HepG2 (cell line): ENCODE results near the gene SP140L. TPM values are rescaled to one million over a fixed set of nuclear protein-coding genes. Genes with fewer than 3 reads are reported as not detected.

ENCODE experiments used
- AKAP8 ChIP-seq: sonication (generic); formaldehyde crosslinking; IDR thresholded peaks from 2 replicates; pipeline ENCODE4 v1.5.1; 2020; ENCODE audit warnings: mild to moderate bottlenecking, missing genetic modification reagents
- ATF3 ChIP-seq: sonication (generic); formaldehyde crosslinking; IDR thresholded peaks from 2 replicates; pipeline ENCODE4 v1.4.0; 2020; ENCODE audit warnings: missing genetic modification reagents
- FOSL1 ChIP-seq: sonication (generic); formaldehyde crosslinking; IDR thresholded peaks from 2 replicates; pipeline ENCODE4 v1.9.0; 2021; ENCODE audit warnings: missing genetic modification reagents, borderline replicate concordance
- GATA4 ChIP-seq: sonication (generic); IDR thresholded peaks from 2 replicates; pipeline ENCODE4 v1.6.1; 2016; ENCODE audit warnings: antibody characterized with exemption, low read depth, borderline replicate concordance
- MLLT10 ChIP-seq: sonication (generic); formaldehyde crosslinking; IDR thresholded peaks from 2 replicates; pipeline ENCODE4 v1.4.0; 2020; ENCODE audit warnings: missing genetic modification reagents
- PATZ1 ChIP-seq: sonication (generic); formaldehyde crosslinking; IDR thresholded peaks from 2 replicates; pipeline ENCODE4 v1.4.0; 2020; ENCODE audit warnings: missing genetic modification reagents
- RARA ChIP-seq: IDR thresholded peaks from 2 replicates; pipeline ENCODE4 v1.6.1; 2016; ENCODE audit warnings: missing genetic modification reagents, missing compliant biosample characterization
- SMAD3 ChIP-seq: sonication (generic); formaldehyde crosslinking; IDR thresholded peaks from 2 replicates; pipeline ENCODE4 v1.4.0; 2020; ENCODE audit warnings: missing genetic modification reagents
- ZFYVE20 ChIP-seq: sonication (generic); formaldehyde crosslinking; IDR thresholded peaks from 2 replicates; pipeline ENCODE4 v1.8.0; 2023; ENCODE audit warnings: low read depth, mild to moderate bottlenecking, moderate library complexity, missing genetic modification reagents, borderline replicate concordance
- ZNF253 ChIP-seq: sonication (generic); formaldehyde crosslinking; IDR thresholded peaks from 2 replicates; pipeline ENCODE4 v1.8.0; 2022; ENCODE audit warnings: mild to moderate bottlenecking, missing genetic modification reagents, borderline replicate concordance
- ZNF256 ChIP-seq: sonication (generic); formaldehyde crosslinking; conservative IDR thresholded peaks from 2 replicates; pipeline ENCODE4 v1.4.0; 2020; ENCODE audit warnings: missing genetic modification reagents
- ZNF318 ChIP-seq: sonication (generic); formaldehyde crosslinking; IDR thresholded peaks from 2 replicates; pipeline ENCODE4 v1.4.0; 2020; ENCODE audit warnings: mild to moderate bottlenecking, missing genetic modification reagents
- ZNF335 ChIP-seq: sonication (generic); formaldehyde crosslinking; IDR thresholded peaks from 2 replicates; pipeline ENCODE4 v1.4.0; 2020; ENCODE audit warnings: missing genetic modification reagents
- ZNF670 ChIP-seq: sonication (generic); formaldehyde crosslinking; IDR thresholded peaks from 2 replicates; pipeline ENCODE4 v1.8.0; 2022; ENCODE audit warnings: mild to moderate bottlenecking, missing genetic modification reagents, borderline replicate concordance
- ZNF766 ChIP-seq: sonication (generic); formaldehyde crosslinking; IDR thresholded peaks from 2 replicates; pipeline ENCODE4 v1.5.0; 2020; ENCODE audit warnings: missing genetic modification reagents, borderline replicate concordance
- ZSCAN9 ChIP-seq: IDR thresholded peaks from 2 replicates; pipeline ENCODE4 v1.6.1; 2016; ENCODE audit warnings: borderline replicate concordance
- polyA plus RNA-seq, 8 experiments: library from polyadenylated mRNA; depleted of rRNA in 3 of 8; stranded (reverse) in 7 of 8; unstranded in 1 of 8; fragments of >200 nt; fragmentation: Illumina TruSeq in 4 of 8; extraction: Trizol in 4 of 8; gene quantifications; 2 replicates each; pipeline versions ENCODE4 v1.2.1 to v1.2.3, GENCODE V29; 2011 to 2016; ENCODE audit warnings: low read depth in 4 of 8, missing spikeins in 1 of 8, mixed read lengths in 1 of 8; ENCODE audit not compliant: insufficient read depth in 1 of 8
- total RNA-seq, 5 experiments: library from RNA; depleted of rRNA; stranded (reverse); fragments of >200 nt; fragmentation: Illumina TruSeq; extraction: Trizol; gene quantifications; 2 replicates each; pipeline ENCODE4 v1.2.3, GENCODE V29; 2016; ENCODE audit warnings: low read depth in 1 of 5

Gene SP140L
- total and polyA plus RNA-seq, 2 of the 13 experiments (the other 11 are each of a cell fraction or from before 2014, with no cell fraction given), result 10.9 to 17.5 TPM

GRCh38 chr2:230416061-230416721 lies 89.2 kb downstream of the SP140L start, which contains the start of gene SP100 (continued):
- TF ChIP-seq AKAP8 (CRISPR knock-in tag) (0 out of 2 replicates have a peak, but pooled peaks have one; percentile 33), ZNF335 (CRISPR knock-in tag) (peak; percentile 33; the same call in 1 of the 2 replicates), ZNF318 (CRISPR knock-in tag) (no peak), FOSL1 (CRISPR knock-in tag) (0 out of 2 replicates have a peak, but pooled peaks have one; percentile 30), GATA4 (peak; percentile 31; the same call in 1 of the 2 replicates), PATZ1 (CRISPR knock-in tag) (peak; percentile 60), MLLT10 (CRISPR knock-in tag) (no peak), ATF3 (CRISPR knock-in tag) (no peak; the same call in none of the 2 replicates), SMAD3 (CRISPR knock-in tag) (peak; percentile 56; the same call in 1 of the 2 replicates), ZNF670 (CRISPR knock-in tag) (peak; percentile 89; the same call in 1 of the 2 replicates), RARA (CRISPR knock-in tag) (0 out of 2 replicates have a peak, but pooled peaks have one; percentile 25), ZNF253 (CRISPR knock-in tag) (0 out of 2 replicates have a peak, but pooled peaks have one; percentile 28), ZFYVE20 (CRISPR knock-in tag) (no peak), ZNF256 (CRISPR knock-in tag) (0 out of 2 replicates have a peak, but pooled peaks have one; percentile 34), ZSCAN9 (CRISPR knock-in tag) (0 out of 2 replicates have a peak, but pooled peaks have one; percentile 31), ZNF766 (peak; percentile 11; the same call in 1 of the 2 replicates)
